Uterus (tissue), 2 donors: ENCODE results near the gene TOPBP1.
A peak's percentile ranks its signal among the peaks of the same experiment; 100 is the strongest.

ENCODE experiments used
- POLR2A ChIP-seq, 2 donors: fragments of 450-650 bp; IDR thresholded peaks; one replicate each; pipeline ENCODE4 v1.6.1; 2016; ENCODE audit warnings: antibody characterized with exemption in 2 of 2, mild to moderate bottlenecking in 1 of 2, moderate library complexity in 1 of 2
- TF ChIP-seq, protein P1 (sequence below), 4 experiments: fragments of 200-600 bp in 2 of 4; fragments of 450-650 bp in 2 of 4; sonication (generic) in 2 of 4; IDR thresholded peaks; one replicate each; pipeline ENCODE4 v1.5.1; 2016 to 2019; ENCODE audit warnings: antibody characterized with exemption in 4 of 4, mild to moderate bottlenecking in 2 of 4, moderate library complexity in 1 of 4

DNA sequence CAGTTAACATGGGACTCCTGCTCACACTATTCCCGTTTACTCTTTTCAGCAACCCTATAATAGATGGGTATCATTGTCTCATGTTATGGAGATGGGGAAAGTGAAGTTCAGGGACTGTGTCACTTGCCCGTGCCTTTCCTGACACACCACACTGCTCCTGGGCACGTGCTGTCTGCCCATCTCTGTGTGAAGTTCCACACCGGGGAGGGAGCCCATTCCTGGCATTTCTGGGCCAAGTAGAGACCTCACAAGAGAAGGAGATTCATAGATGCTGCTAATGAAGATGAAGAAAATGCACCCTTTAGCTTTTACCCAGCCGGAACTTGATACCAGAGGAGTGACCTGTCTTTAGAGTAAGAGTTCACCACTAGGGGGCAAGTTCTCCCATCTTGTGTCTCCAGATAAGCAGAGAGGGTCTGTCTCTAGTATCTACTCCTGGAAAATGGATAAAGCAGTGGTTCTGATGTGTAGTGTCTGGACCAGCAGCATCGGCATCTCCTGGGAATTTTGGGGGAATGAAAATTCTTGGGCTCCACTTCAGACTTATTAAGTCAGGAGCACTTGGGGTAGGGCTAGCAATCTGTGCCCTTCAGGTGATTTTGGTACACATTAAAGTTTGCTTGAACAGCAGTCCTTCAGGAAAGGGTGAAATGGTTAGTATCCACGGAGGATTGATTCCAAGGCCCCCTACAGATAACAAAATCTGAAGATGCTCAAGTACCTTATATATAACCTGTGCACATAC lies 2.0 kb upstream of the TOPBP1 start:
- TF ChIP-seq, protein P1, sequence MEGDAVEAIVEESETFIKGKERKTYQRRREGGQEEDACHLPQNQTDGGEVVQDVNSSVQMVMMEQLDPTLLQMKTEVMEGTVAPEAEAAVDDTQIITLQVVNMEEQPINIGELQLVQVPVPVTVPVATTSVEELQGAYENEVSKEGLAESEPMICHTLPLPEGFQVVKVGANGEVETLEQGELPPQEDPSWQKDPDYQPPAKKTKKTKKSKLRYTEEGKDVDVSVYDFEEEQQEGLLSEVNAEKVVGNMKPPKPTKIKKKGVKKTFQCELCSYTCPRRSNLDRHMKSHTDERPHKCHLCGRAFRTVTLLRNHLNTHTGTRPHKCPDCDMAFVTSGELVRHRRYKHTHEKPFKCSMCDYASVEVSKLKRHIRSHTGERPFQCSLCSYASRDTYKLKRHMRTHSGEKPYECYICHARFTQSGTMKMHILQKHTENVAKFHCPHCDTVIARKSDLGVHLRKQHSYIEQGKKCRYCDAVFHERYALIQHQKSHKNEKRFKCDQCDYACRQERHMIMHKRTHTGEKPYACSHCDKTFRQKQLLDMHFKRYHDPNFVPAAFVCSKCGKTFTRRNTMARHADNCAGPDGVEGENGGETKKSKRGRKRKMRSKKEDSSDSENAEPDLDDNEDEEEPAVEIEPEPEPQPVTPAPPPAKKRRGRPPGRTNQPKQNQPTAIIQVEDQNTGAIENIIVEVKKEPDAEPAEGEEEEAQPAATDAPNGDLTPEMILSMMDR (IDR thresholded peaks at IDR 0.05), result peak in 2 of 4 experiments; percentile 23 to 26
- TF ChIP-seq POLR2A (IDR thresholded peaks at IDR 0.05), result no peak
